Tibial nerve (tissue), 4 donors: ENCODE results near the gene TEKT3. TPM values are rescaled to one million over a fixed set of nuclear protein-coding genes. Genes with fewer than 3 reads are reported as not detected.

Experiments used
- DNase-seq, 2 donors: peaks; one replicate each; pipeline ENCODE4 v3.0.0-alpha.2; 2019; ENCODE audit warnings: low spot score in 2 of 2
- H3K27ac ChIP-seq, 4 donors: fragments of 200-600 bp; sonication (generic) in 3 of 4; one replicate each; pipeline ENCODE4 v1.5.1; 2017 to 2019; ENCODE audit warnings: mild to moderate bottlenecking in 1 of 4
- H3K27me3 ChIP-seq, 2 donors: fragments of 200-600 bp; sonication (generic) in 1 of 2; one replicate each; pipeline versions ENCODE4 v1.5.1 to v1.6.0; 2017 to 2019
- H3K36me3 ChIP-seq, 3 donors: fragments of 200-600 bp; sonication (generic); one replicate each; pipeline ENCODE4 v1.5.1; 2018 to 2019
- H3K4me1 ChIP-seq, 4 donors: fragments of 200-600 bp; sonication (generic) in 3 of 4; one replicate each; pipeline ENCODE4 v1.5.1; 2017 to 2019
- H3K4me3 ChIP-seq, 4 donors: fragments of 200-600 bp; sonication (generic) in 3 of 4; one replicate each; pipeline ENCODE4 v1.5.1; 2017 to 2019; ENCODE audit warnings: mild to moderate bottlenecking in 1 of 4, moderate library complexity in 1 of 4
- H3K9me3 ChIP-seq, 4 donors: fragments of 200-600 bp; sonication (generic) in 3 of 4; one replicate each; pipeline ENCODE4 v1.5.1; 2017 to 2019
- CTCF ChIP-seq, 5 experiments: fragments of 200-600 bp in 3 of 5; fragments of 450-650 bp in 2 of 5; sonication (generic) in 3 of 5; IDR thresholded peaks; one replicate each; pipeline ENCODE4 v1.5.1; 2016 to 2019; ENCODE audit warnings: antibody characterized with exemption in 5 of 5, mild to moderate bottlenecking in 3 of 5, moderate library complexity in 2 of 5
- EP300 ChIP-seq, 2 donors: sonication (generic); formaldehyde crosslinking; IDR thresholded peaks; one replicate each; pipeline ENCODE4 v1.6.1; 2017; ENCODE audit warnings: antibody characterized with exemption in 2 of 2, mild to moderate bottlenecking in 1 of 2
- POLR2A ChIP-seq, 2 donors: fragments of 450-650 bp; IDR thresholded peaks; one replicate each; pipeline ENCODE4 v1.6.1; 2017; ENCODE audit warnings: antibody characterized with exemption in 2 of 2, mild to moderate bottlenecking in 2 of 2, moderate library complexity in 2 of 2
- WGBS, 2 donors: methylation state at CpG; one replicate each; pipeline ENCODE4 v1.1.5; 2018; 5-methylcytosine and 5-hydroxymethylcytosine counted together
- small RNA-seq: library from RNA; depleted of rRNA; stranded (forward); fragments of <200 nt; gene quantifications from one replicate; pipeline ENCODE3, GENCODE V24; 2016
- total RNA-seq, 4 donors: library from RNA; depleted of rRNA; stranded (reverse); fragments of >200 nt; gene quantifications; one replicate each; pipeline ENCODE4 v1.1.0, GENCODE V29; 2016

TEKT3 gene
- total RNA-seq, 4 donors from 2014 or later: 0.20 to 3.7 (median 1.0) TPM

GRCh38 chr17:15257796-15258512 is 83.4 kb downstream of the TEKT3 start:
- no peak for TF ChIP-seq CTCF (IDR thresholded peaks at IDR 0.05)
- peak in 1 of 2 donors; percentile 3 for TF ChIP-seq POLR2A (IDR thresholded peaks at IDR 0.05)
- peaks cover 0 to 73% (median 57%) of the 10 kb centered on the region in 4 donors for H3K4me1 ChIP-seq
- peak overlapping the region; percentile 15 to 76 (median 68) for H3K4me3 ChIP-seq
- H3K27me3 ChIP-seq: no peaks in the 10 kb centered on the region
- peaks cover 0 to 74% (median 5%) of the 10 kb centered on the region in 3 donors for H3K36me3 ChIP-seq
- peak overlapping the region; percentile 92 to 100 (median 97) for H3K27ac ChIP-seq
- WGBS, 2 donors: 48 to 55% methylated on average over 6 of the region's 6 CpGs
- H3K9me3 ChIP-seq: no peaks in the 10 kb centered on the region
- no peak for DNase-seq

- H3K4me1 ChIP-seq: peaks cover 0 to 79% (median 63%) of the 10 kb centered on the region in 4 donors
- H3K27ac ChIP-seq: peak overlapping the region; percentile 92 to 100 (median 97)
- peaks cover 0 to 80% (median 5%) of the 10 kb centered on the region in 3 donors for H3K36me3 ChIP-seq
- peak; percentile 56 to 85 for DNase-seq
- H3K27me3 ChIP-seq: no peaks in the 10 kb centered on the region
- TF ChIP-seq EP300 (IDR thresholded peaks at IDR 0.05) (peak in 1 of 2 donors; percentile 79), CTCF (IDR thresholded peaks at IDR 0.05) (peak; percentile 82 to 90 (median 86)), POLR2A (IDR thresholded peaks at IDR 0.05) (peak in 1 of 2 donors; percentile 34)
- H3K9me3 ChIP-seq: no peaks in the 10 kb centered on the region
- H3K4me3 ChIP-seq: peak overlapping the region; percentile 15 to 76 (median 68)
- 1% methylated on average over 17 of the region's 17 CpGs for WGBS, 2 donors
Measured at GRCh38 chr17:15257258-15257788, 84.1 kb downstream of the TEKT3 start.

GRCh38 chr17:15256689-15257088 is 84.7 kb downstream of the TEKT3 start:
- peaks cover 0 to 87% (median 5%) of the 10 kb centered on the region in 3 donors for H3K36me3 ChIP-seq
- H3K9me3 ChIP-seq: no peaks in the 10 kb centered on the region
- H3K4me1 ChIP-seq: peaks cover 0 to 86% (median 68%) of the 10 kb centered on the region in 4 donors
- no peak for TF ChIP-seq CTCF (IDR thresholded peaks at IDR 0.05)
- no peak for TF ChIP-seq POLR2A (IDR thresholded peaks at IDR 0.05)
- no peak for TF ChIP-seq EP300 (IDR thresholded peaks at IDR 0.05)
- H3K4me3 ChIP-seq: peak overlapping the region; percentile 15 to 76 (median 68)
- no peak for DNase-seq
- WGBS, 2 donors: 35 to 40% methylated on average over 7 of the region's 7 CpGs
- no peaks in the 10 kb centered on the region for H3K27me3 ChIP-seq
- H3K27ac ChIP-seq: peak overlapping the region; percentile 92 to 100 (median 97)

GRCh38 chr17:15255713-15256454 is 85.5 kb downstream of the TEKT3 start:
- H3K4me3 ChIP-seq: peak overlapping the region in 2 of 4 donors; percentile 25 to 76
- peaks cover 0 to 91% (median 5%) of the 10 kb centered on the region in 3 donors for H3K36me3 ChIP-seq
- WGBS, 2 donors: 58 to 62% methylated on average over 13 of the region's 13 CpGs
- no peaks in the 10 kb centered on the region for H3K9me3 ChIP-seq
- H3K27me3 ChIP-seq: no peaks in the 10 kb centered on the region
- TF ChIP-seq POLR2A (IDR thresholded peaks at IDR 0.05): no peak
- peaks cover 0 to 94% (median 75%) of the 10 kb centered on the region in 4 donors for H3K4me1 ChIP-seq
- DNase-seq: no peak
- H3K27ac ChIP-seq: peak overlapping the region in 3 of 4 donors; percentile 92 to 100 (median 98)

Small RNA genes lying within 50 kb of the gene (small RNA-seq; reads per million reads assigned to genes)
- gene RNU6-799P: not detected

Other genes starting within 250 kb of the TEKT3 start
- 1,000 to 10,000 TPM in 3 of 4 donors, 100 to 1,000 TPM in 1; 784 to 3,019 (median 2,270) TPM for gene PMP22, start 76.3 kb downstream of the TEKT3 start, total RNA-seq
- gene CDRT4, start 126.0 kb upstream of the TEKT3 start, total RNA-seq: 10 to 100 TPM in 3 of 4 donors, 1 to 10 TPM in 1; 2.1 to 18.9 (median 12.4) TPM
- gene TVP23C, start 221.9 kb upstream of the TEKT3 start, total RNA-seq: 10 to 100 TPM in 3 of 4 donors, 1 to 10 TPM in 1; 9.9 to 31.7 (median 22.9) TPM